ENCODE results near the gene XPO4.

DNA sequence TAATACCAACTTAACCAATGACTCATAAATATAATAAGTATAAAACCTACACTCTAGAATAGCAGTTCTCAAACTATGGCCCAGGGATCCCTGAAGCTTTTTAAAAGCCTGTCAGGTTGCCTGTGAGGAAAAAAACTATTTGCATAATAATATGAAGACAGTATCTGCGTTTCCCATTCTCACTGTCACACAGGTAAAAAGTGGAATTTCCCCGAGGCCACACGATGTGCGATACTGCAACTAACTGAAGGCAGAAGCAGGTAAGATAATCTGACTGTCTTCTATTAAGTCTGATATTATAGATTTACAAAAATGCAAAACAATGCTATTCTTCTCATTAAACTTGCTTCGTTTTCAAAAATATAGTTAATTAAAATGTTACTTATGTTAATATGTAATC lies 76.2 kb downstream of the XPO4 start:
- TF ChIP-seq, protein P1, sequence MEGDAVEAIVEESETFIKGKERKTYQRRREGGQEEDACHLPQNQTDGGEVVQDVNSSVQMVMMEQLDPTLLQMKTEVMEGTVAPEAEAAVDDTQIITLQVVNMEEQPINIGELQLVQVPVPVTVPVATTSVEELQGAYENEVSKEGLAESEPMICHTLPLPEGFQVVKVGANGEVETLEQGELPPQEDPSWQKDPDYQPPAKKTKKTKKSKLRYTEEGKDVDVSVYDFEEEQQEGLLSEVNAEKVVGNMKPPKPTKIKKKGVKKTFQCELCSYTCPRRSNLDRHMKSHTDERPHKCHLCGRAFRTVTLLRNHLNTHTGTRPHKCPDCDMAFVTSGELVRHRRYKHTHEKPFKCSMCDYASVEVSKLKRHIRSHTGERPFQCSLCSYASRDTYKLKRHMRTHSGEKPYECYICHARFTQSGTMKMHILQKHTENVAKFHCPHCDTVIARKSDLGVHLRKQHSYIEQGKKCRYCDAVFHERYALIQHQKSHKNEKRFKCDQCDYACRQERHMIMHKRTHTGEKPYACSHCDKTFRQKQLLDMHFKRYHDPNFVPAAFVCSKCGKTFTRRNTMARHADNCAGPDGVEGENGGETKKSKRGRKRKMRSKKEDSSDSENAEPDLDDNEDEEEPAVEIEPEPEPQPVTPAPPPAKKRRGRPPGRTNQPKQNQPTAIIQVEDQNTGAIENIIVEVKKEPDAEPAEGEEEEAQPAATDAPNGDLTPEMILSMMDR (IDR thresholded peaks at IDR 0.05; ENCODE audit: low read depth, low read length), result no peak
- TF ChIP-seq EZH2phosphoT487 (IDR thresholded peaks at IDR 0.05; ENCODE audit: low read depth), result no peak

Data from OCI-LY3 (cell line).